GM19193 (cell line): ENCODE data around the gene CLMP.

Experiments
- POLR2A ChIP-seq: IDR thresholded peaks from 4 replicates; pipeline ENCODE4 v1.6.1; 2011; ENCODE audit not compliant: insufficient read depth, insufficient read length; ENCODE audit errors: extremely low read depth

The CLMP gene

GRCh38 chr11:123056835-123057491, 138.1 kb downstream of the CLMP start:
- TF ChIP-seq POLR2A: peak; percentile 36

GRCh38 chr11:123055191-123055901, 139.7 kb downstream of the CLMP start:
- peak; percentile 7 for TF ChIP-seq POLR2A

- TF ChIP-seq POLR2A: no peak
These were observed 140.6 kb downstream of the CLMP start for GRCh38 chr11:123054301-123055065.

- no peak for TF ChIP-seq POLR2A
These were observed 141.9 kb downstream of the CLMP start for GRCh38 chr11:123052901-123053721.

GRCh38 chr11:123051634-123052033, 143.4 kb downstream of the CLMP start:
- TF ChIP-seq POLR2A: no peak

- TF ChIP-seq POLR2A: no peak
These were observed 143.9 kb downstream of the CLMP start for GRCh38 chr11:123051146-123051545.

- TF ChIP-seq POLR2A: no peak
These were observed 147.1 kb downstream of the CLMP start for GRCh38 chr11:123047947-123048293.

GRCh38 chr11:123047266-123047946, 147.6 kb downstream of the CLMP start:
- no peak for TF ChIP-seq POLR2A

- TF ChIP-seq POLR2A: no peak
These were observed 148.4 kb downstream of the CLMP start for GRCh38 chr11:123046473-123047259.

GRCh38 chr11:123045101-123045500, 149.9 kb downstream of the CLMP start:
- TF ChIP-seq POLR2A: no peak

GRCh38 chr11:123041185-123041584, 153.9 kb downstream of the CLMP start:
- TF ChIP-seq POLR2A: no peak

- TF ChIP-seq POLR2A: no peak
These were observed 155.0 kb downstream of the CLMP start for GRCh38 chr11:123040111-123040432.

- TF ChIP-seq POLR2A: no peak
These were observed 159.2 kb downstream of the CLMP start for GRCh38 chr11:123035831-123036230.

GRCh38 chr11:123034597-123034996, 160.5 kb downstream of the CLMP start:
- TF ChIP-seq POLR2A: no peak
